Osteocyte (in vitro differentiated cells): ENCODE data around the gene HOXD3. TPM values are rescaled to one million over a fixed set of nuclear protein-coding genes. Genes with fewer than 3 reads are reported as not detected.

Experiments used
- DNase-seq: peaks from one replicate; pipeline ENCODE4 v3.0.0; 2021; ENCODE audit warnings: mixed read lengths; ENCODE audit not compliant: unreplicated experiment; ENCODE audit errors: extremely low spot score
- H3K27ac Mint-ChIP-seq: one replicate; pipeline ENCODE4 v1.8.0; 2021; ENCODE audit warnings: mild to moderate bottlenecking, mixed read lengths; ENCODE audit not compliant: unreplicated experiment
- H3K27me3 Mint-ChIP-seq: one replicate; pipeline ENCODE4 v1.8.0; 2021; ENCODE audit warnings: mixed read lengths; ENCODE audit not compliant: unreplicated experiment
- H3K36me3 Mint-ChIP-seq: one replicate; pipeline ENCODE4 v1.8.0; 2021; ENCODE audit warnings: mixed read lengths; ENCODE audit not compliant: unreplicated experiment
- H3K4me1 Mint-ChIP-seq: one replicate; pipeline ENCODE4 v1.8.0; 2021; ENCODE audit warnings: mixed read lengths; ENCODE audit not compliant: unreplicated experiment
- H3K4me3 Mint-ChIP-seq: one replicate; pipeline ENCODE4 v1.8.0; 2021; ENCODE audit warnings: mild to moderate bottlenecking, moderate library complexity, mixed read lengths; ENCODE audit not compliant: unreplicated experiment
- H3K9me3 Mint-ChIP-seq: one replicate; pipeline ENCODE4 v1.8.0; 2021; ENCODE audit warnings: mixed read lengths; ENCODE audit not compliant: unreplicated experiment
- CTCF ChIP-seq: fragments of 200-600 bp; sonication (generic); IDR thresholded peaks from 2 replicates; pipeline ENCODE4 v1.5.0; 2021; ENCODE audit warnings: antibody characterized with exemption, mild to moderate bottlenecking, moderate library complexity
- total RNA-seq: library from RNA; stranded (reverse); gene quantifications from 2 replicates; pipeline ENCODE4 v1.2.1, GENCODE V29; 2021

Gene HOXD3
- total RNA-seq, 1 donor from 2014 or later = not detected

GRCh38 chr2:176139661-176140512 lies 17.2 kb upstream of the HOXD3 start:
- H3K27ac Mint-ChIP-seq = no peak overlapping the region
- no peak for DNase-seq
- peaks cover 5% of the 10 kb centered on the region for H3K36me3 Mint-ChIP-seq
- peaks cover 84% of the 10 kb centered on the region for H3K27me3 Mint-ChIP-seq
- H3K9me3 Mint-ChIP-seq = peaks cover 4% of the 10 kb centered on the region
- TF ChIP-seq CTCF = no peak
- H3K4me3 Mint-ChIP-seq = no peak overlapping the region
- H3K4me1 Mint-ChIP-seq = peaks cover 11% of the 10 kb centered on the region

- peaks cover 4% of the 10 kb centered on the region for H3K9me3 Mint-ChIP-seq
- peak; percentile 72 for TF ChIP-seq CTCF
- peaks cover 7% of the 10 kb centered on the region for H3K4me1 Mint-ChIP-seq
- peak overlapping the region; percentile 14 for H3K4me3 Mint-ChIP-seq
- peaks cover 5% of the 10 kb centered on the region for H3K36me3 Mint-ChIP-seq
- no peak for DNase-seq
- H3K27ac Mint-ChIP-seq = no peak overlapping the region
- peaks cover 83% of the 10 kb centered on the region for H3K27me3 Mint-ChIP-seq
These were observed 16.4 kb upstream of the HOXD3 start for GRCh38 chr2:176140513-176141317.

GRCh38 chr2:176142281-176142680 lies 14.8 kb upstream of the HOXD3 start:
- Mint-ChIP-seq H3K4me3 (no peak overlapping the region), H3K27me3 (peaks cover 85% of the 10 kb centered on the region), H3K36me3 (peaks cover 5% of the 10 kb centered on the region), H3K27ac (no peak overlapping the region), H3K4me1 (peaks cover 2% of the 10 kb centered on the region), H3K9me3 (peaks cover 4% of the 10 kb centered on the region)
- no peak for DNase-seq
- no peak for TF ChIP-seq CTCF

GRCh38 chr2:176145085-176145969 lies 11.8 kb upstream of the HOXD3 start:
- Mint-ChIP-seq H3K9me3 (no peaks in the 10 kb centered on the region), H3K4me3 (no peak overlapping the region), H3K27me3 (peaks cover 87% of the 10 kb centered on the region), H3K27ac (no peak overlapping the region), H3K4me1 (peaks cover 2% of the 10 kb centered on the region), H3K36me3 (no peaks in the 10 kb centered on the region)
- DNase-seq = no peak
- TF ChIP-seq CTCF = no peak
